ENCODE results near the gene TTC12.

GRCh38 chr11:113351480-113351879, 37.1 kb downstream of the TTC12 start:
- TF ChIP-seq POLR2A (IDR thresholded peaks at IDR 0.05; ENCODE audit: low read length) (no peak), GATA1 (IDR thresholded peaks at IDR 0.05; ENCODE audit: low read depth, low read length) (no peak)
